ENCODE measurements around the gene COBLL1. TPM values are rescaled to one million over a fixed set of nuclear protein-coding genes. Genes with fewer than 3 reads are reported as not detected.

The COBLL1 gene
- total RNA-seq, 1 donor from 2014 or later, result 28.2 TPM

DNA sequence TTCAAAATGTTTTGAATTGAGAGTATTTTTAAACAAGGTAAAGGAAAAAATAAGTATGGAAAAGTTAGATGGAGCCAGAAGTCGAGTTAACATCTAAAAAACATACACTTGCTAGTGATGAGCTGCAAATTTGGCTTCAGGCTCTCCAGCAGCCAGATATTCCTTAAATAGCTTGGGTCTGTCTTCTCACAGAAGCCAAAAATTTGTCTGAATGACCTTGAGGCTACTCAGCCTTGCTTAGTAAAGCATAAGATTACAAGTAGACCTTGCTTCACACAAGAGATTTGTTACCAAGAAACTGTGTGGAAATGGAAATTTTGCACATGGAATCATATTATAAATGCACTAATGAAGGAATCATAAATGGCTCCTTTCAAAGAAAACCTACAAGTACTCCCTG is 179.6 kb downstream of the COBLL1 start:
- H3K27ac Mint-ChIP-seq, result no peak overlapping the region
- H3K27me3 Mint-ChIP-seq, result no peaks in the 10 kb centered on the region

DNA sequence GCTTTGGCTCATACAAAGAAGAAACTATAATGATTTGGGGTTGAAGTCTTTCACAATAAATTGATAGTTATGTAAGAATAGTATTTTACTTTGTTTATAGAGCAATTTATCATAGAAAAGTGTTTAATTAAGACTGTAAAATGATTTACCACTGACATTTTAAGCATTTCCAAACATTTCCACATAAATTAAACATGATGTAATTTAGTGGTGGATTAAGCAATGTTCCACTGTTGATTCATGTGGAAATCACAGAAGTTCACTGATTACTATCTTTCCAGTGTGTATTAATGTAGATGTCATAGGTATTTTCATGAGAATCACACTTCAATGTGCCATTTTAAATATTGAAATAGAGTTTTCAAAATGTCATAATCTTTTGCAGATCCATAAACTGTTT is 180.3 kb downstream of the COBLL1 start:
- H3K4me3 Mint-ChIP-seq, result no peak overlapping the region
- no peaks in the 10 kb centered on the region for H3K27me3 Mint-ChIP-seq
- H3K4me1 Mint-ChIP-seq (ENCODE audit: unreplicated experiment), result no peaks in the 10 kb centered on the region
- no peak overlapping the region for H3K27ac Mint-ChIP-seq
- TF ChIP-seq, protein P1, sequence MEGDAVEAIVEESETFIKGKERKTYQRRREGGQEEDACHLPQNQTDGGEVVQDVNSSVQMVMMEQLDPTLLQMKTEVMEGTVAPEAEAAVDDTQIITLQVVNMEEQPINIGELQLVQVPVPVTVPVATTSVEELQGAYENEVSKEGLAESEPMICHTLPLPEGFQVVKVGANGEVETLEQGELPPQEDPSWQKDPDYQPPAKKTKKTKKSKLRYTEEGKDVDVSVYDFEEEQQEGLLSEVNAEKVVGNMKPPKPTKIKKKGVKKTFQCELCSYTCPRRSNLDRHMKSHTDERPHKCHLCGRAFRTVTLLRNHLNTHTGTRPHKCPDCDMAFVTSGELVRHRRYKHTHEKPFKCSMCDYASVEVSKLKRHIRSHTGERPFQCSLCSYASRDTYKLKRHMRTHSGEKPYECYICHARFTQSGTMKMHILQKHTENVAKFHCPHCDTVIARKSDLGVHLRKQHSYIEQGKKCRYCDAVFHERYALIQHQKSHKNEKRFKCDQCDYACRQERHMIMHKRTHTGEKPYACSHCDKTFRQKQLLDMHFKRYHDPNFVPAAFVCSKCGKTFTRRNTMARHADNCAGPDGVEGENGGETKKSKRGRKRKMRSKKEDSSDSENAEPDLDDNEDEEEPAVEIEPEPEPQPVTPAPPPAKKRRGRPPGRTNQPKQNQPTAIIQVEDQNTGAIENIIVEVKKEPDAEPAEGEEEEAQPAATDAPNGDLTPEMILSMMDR (conservative IDR thresholded peaks at IDR 0.05), result no peak
- no peaks in the 10 kb centered on the region for H3K36me3 Mint-ChIP-seq
- DNase-seq (ENCODE audit: extremely low spot score, unreplicated experiment), result no peak
- H3K9me3 Mint-ChIP-seq, result no peaks in the 10 kb centered on the region

More for the DNA sequence above, 179.6 kb downstream of the COBLL1 start:
- H3K4me3 Mint-ChIP-seq, result no peak overlapping the region
- peaks cover 4% of the 10 kb centered on the region for H3K9me3 Mint-ChIP-seq
- TF ChIP-seq, protein P1 (conservative IDR thresholded peaks at IDR 0.05), result no peak
- H3K4me1 Mint-ChIP-seq (ENCODE audit: unreplicated experiment), result no peaks in the 10 kb centered on the region
- DNase-seq (ENCODE audit: extremely low spot score, unreplicated experiment), result no peak
- H3K36me3 Mint-ChIP-seq, result no peaks in the 10 kb centered on the region

GRCh38 chr2:164657129-164657528 is 184.5 kb downstream of the COBLL1 start:
- TF ChIP-seq, protein P1 (conservative IDR thresholded peaks at IDR 0.05), result no peak
- Mint-ChIP-seq H3K27ac (no peak overlapping the region), H3K36me3 (peaks cover 5% of the 10 kb centered on the region), H3K9me3 (no peaks in the 10 kb centered on the region), H3K27me3 (no peaks in the 10 kb centered on the region), H3K4me3 (no peak overlapping the region), H3K4me1 (ENCODE audit: unreplicated experiment) (no peaks in the 10 kb centered on the region)
- DNase-seq (ENCODE audit: extremely low spot score, unreplicated experiment), result no peak

GRCh38 chr2:164655750-164656149 is 185.9 kb downstream of the COBLL1 start:
- H3K27me3 Mint-ChIP-seq, result no peaks in the 10 kb centered on the region
- peaks cover 5% of the 10 kb centered on the region for H3K36me3 Mint-ChIP-seq
- H3K4me3 Mint-ChIP-seq, result no peak overlapping the region
- H3K9me3 Mint-ChIP-seq, result peaks cover 5% of the 10 kb centered on the region
- H3K4me1 Mint-ChIP-seq (ENCODE audit: unreplicated experiment), result no peaks in the 10 kb centered on the region
- DNase-seq (ENCODE audit: extremely low spot score, unreplicated experiment), result no peak
- H3K27ac Mint-ChIP-seq, result no peak overlapping the region
- TF ChIP-seq, protein P1 (conservative IDR thresholded peaks at IDR 0.05), result no peak

- H3K4me1 Mint-ChIP-seq (ENCODE audit: unreplicated experiment), result no peaks in the 10 kb centered on the region
- H3K27me3 Mint-ChIP-seq, result no peaks in the 10 kb centered on the region
Observed at GRCh38 chr2:164655336-164655735, 186.3 kb downstream of the COBLL1 start.

More at GRCh38 chr2:164655336-164655735, 186.3 kb downstream of the COBLL1 start:
- TF ChIP-seq, protein P1 (conservative IDR thresholded peaks at IDR 0.05), result no peak
- no peak for DNase-seq (ENCODE audit: extremely low spot score, unreplicated experiment)
- peaks cover 5% of the 10 kb centered on the region for H3K36me3 Mint-ChIP-seq
- no peak overlapping the region for H3K27ac Mint-ChIP-seq
- no peak overlapping the region for H3K4me3 Mint-ChIP-seq
- H3K9me3 Mint-ChIP-seq, result peaks cover 5% of the 10 kb centered on the region
